IPS DF 4.7 (cell line): ENCODE data around the gene POLR1H.
"Not testable (repeated sequence)": the region's sequence is repeated elsewhere in the genome, so short reads cannot be mapped to it uniquely, and the experiment has no call there.

Experiments
- DNase-seq: peaks from one replicate; pipeline ENCODE4 v3.0.0-alpha.2; 2013; ENCODE audit warnings: low spot score; ENCODE audit errors: extremely low read depth

The POLR1H gene

GRCh38 chr6:30061092-30061857 lies at the start of gene POLR1H:
POLR1H (plus strand) TSS chr6:30061265; CDS start chr6:30061525, 260 bp downstream.
- no peak for DNase-seq

GRCh38 chr6:30013291-30013922 lies 47.7 kb upstream of the POLR1H start:
- no peak for DNase-seq

GRCh38 chr6:30019819-30020218 lies 41.2 kb upstream of the POLR1H start:
- DNase-seq: no peak

GRCh38 chr6:30020626-30021025 lies 40.4 kb upstream of the POLR1H start:
- DNase-seq: no peak

GRCh38 chr6:30022189-30022588 lies 38.9 kb upstream of the POLR1H start:
- no peak for DNase-seq

- DNase-seq: not testable (repeated sequence)
Measured at GRCh38 chr6:30022712-30023111, 38.4 kb upstream of the POLR1H start.

GRCh38 chr6:30025186-30025585 lies 35.9 kb upstream of the POLR1H start:
- DNase-seq: no peak

GRCh38 chr6:30029588-30029987 lies 31.5 kb upstream of the POLR1H start:
- no peak for DNase-seq

- no peak for DNase-seq
Measured at GRCh38 chr6:30031381-30031780, 29.7 kb upstream of the POLR1H start.

- not testable (repeated sequence) for DNase-seq
Measured at GRCh38 chr6:30033440-30033839, 27.6 kb upstream of the POLR1H start.

GRCh38 chr6:30035784-30036183 lies 25.3 kb upstream of the POLR1H start:
- no peak for DNase-seq

GRCh38 chr6:30037182-30037788 lies 23.8 kb upstream of the POLR1H start:
- no peak for DNase-seq

GRCh38 chr6:30041221-30041620 lies 19.8 kb upstream of the POLR1H start:
- DNase-seq: no peak

- DNase-seq: no peak
Measured at GRCh38 chr6:30041821-30042220, 19.2 kb upstream of the POLR1H start.

GRCh38 chr6:30042476-30042875 lies 18.6 kb upstream of the POLR1H start:
- DNase-seq: no peak

GRCh38 chr6:30042914-30043313 lies 18.2 kb upstream of the POLR1H start:
- no peak for DNase-seq

GRCh38 chr6:30043744-30044143 lies 17.3 kb upstream of the POLR1H start:
- DNase-seq: no peak

- no peak for DNase-seq
Measured at GRCh38 chr6:30044630-30045029, 16.4 kb upstream of the POLR1H start.

GRCh38 chr6:30047220-30047619 lies 13.8 kb upstream of the POLR1H start:
- no peak for DNase-seq

GRCh38 chr6:30053682-30054081 lies 7.4 kb upstream of the POLR1H start:
- DNase-seq: no peak

GRCh38 chr6:30055513-30055912 lies 5.6 kb upstream of the POLR1H start:
- no peak for DNase-seq

- DNase-seq: no peak
Measured at GRCh38 chr6:30060606-30061091, 416 bp upstream of the POLR1H start.
